UCSD-AML1 (cell line): ENCODE results near the gene MYH14.

Experiments
- DNase-seq: peaks from one replicate; lab custom pipeline; 2025; ENCODE audit not compliant: unreplicated experiment; lab: John Stamatoyannopoulos, UW

Gene MYH14

DNA sequence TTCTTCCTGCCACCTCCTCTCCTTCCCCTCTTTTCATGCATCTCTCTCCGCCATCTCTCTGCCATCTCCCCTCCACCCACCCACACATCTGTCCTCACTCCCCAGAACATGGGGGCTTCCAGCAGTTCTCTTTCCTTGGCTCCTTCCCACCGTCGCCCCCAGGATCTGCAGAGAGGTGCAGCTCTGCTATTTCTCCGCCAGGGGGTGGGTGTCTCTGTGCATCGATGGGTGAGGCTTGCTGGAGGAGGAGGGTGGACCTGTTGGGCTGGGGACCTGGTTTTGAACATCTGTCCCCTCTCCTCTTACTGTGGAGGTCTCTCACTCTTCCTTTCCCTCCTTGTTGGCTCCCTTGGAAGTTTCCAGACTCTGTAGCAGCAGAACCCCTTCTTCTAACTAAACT, 51.7 kb downstream of the MYH14 start:
- DNase-seq = no peak

DNA sequence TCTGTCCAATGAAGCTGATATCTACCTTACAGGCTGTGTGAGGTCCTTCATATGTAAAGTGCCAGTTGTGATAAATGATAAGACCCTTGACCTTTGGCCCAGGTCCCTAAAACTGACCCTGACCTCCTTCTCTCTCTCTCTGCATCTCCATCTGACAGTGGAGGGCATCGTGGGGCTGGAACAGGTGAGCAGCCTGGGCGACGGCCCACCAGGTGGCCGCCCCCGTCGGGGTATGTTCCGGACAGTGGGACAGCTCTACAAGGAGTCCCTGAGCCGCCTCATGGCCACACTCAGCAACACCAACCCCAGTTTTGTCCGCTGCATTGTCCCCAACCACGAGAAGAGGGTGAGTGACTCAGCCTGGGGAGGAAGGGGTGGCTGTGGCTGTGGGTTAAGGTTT, 53.7 kb downstream of the MYH14 start:
- DNase-seq = no peak

DNA sequence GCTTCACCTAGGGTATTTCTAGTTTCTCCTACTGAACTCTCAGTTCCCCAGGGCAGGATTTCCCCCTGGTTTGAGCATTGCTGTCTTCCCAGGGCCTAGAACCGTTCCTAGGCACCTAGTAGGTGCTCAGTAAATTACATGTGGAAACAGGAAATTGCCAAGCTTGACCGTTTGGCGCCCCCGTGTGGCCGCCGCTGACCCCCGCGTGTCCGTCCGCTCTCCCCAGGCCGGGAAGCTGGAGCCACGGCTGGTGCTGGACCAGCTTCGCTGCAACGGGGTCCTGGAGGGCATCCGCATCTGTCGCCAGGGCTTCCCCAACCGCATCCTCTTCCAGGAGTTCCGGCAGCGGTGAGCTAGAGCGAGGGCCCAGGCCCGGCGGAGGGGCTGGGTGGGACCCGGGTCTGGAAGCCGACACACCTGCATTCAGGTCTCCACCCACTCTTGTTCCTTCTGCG, 55.5 kb downstream of the MYH14 start:
- no peak for DNase-seq

DNA sequence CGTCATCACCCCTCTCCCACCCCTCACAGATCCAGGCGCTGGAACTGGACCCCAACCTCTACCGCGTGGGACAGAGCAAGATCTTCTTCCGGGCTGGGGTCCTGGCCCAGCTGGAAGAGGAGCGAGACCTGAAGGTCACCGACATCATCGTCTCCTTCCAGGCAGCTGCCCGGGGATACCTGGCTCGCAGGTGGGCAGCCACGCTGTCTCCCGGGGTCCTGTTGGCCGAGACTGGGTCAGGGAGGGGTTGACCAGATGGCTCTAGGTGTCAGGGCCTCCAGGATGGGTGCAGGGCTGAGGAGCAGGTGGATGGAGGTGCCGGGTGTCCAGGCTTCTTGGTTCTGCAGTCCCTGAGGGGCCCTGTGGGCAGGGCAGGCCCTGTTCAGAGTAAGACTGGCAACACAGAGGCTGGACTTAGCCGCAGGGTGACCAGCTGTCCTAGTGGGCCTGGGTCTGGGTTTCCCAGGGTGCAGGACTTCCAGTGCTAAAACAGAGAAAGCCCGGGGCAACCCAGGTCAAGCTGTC, 58.1 kb downstream of the MYH14 start:
- no peak for DNase-seq

DNA sequence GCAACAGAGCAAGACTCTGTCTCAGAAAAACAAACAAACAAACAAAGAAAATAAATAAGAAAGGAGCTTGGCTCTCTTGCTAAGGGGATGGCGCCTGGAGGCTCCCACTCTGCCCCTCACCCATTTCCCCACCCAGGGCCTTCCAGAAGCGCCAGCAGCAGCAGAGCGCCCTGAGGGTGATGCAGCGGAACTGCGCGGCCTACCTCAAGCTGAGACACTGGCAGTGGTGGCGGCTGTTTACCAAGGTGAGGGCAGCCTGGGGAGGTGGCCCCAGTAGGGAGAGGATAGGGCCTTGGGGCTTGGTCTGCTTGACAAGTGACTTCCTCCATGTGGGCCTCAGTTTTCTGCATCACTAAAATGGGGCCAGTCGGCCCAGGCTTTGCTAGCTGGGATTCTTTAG, 59.8 kb downstream of the MYH14 start:
- no peak for DNase-seq

DNA sequence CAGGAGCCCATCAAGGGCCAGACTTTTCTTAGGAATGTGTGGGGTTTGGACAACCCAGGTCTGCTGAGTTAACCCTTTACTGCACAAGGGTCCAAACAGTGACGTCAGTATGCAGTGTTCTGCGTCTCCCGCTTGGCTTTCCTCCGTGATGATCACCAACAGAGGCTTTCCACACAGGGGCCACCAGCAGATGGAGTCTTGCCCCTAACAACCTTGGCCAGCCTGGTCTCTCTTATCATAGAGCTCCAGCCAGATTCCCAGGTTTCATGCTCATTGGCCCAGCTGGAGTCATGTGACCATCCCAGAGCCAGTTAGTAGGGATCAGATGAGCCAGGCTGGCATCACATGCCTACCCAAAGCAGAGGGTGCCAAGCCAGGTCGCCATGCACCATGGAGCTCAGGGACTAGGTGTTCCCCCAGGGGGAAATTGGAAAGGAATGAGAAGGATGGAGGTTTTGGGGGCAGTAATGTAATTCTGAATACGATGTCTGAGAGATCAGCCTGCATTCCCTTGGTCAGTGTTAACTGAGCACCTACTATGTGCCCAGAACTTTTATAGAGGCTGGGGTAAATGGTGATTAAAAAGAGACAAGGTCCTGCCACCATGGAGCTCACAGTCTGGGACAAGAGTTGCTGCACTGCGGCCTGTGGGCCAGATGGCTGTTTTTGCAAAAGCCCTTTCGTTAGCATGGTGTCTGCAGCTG, 61.2 kb downstream of the MYH14 start:
- no peak for DNase-seq

DNA sequence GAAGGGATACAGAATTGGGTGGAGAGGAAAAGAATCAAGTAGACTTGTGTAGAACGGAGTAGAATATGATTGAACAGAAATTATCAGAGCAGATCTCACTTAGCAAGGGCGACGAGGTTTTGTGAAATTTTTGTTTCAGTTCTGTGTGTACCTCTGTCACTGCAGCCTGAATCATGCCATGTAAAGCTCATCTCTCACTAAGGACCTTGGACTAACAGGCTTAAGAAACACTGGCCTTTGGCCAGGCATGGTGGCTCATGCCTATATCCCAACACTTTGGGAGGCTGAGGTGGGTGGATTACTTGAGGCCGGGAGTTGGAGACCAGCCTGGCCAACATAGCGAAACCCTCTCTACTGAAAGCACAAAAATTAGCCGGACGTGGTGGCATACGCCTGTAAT, 62.6 kb downstream of the MYH14 start:
- no peak for DNase-seq

DNA sequence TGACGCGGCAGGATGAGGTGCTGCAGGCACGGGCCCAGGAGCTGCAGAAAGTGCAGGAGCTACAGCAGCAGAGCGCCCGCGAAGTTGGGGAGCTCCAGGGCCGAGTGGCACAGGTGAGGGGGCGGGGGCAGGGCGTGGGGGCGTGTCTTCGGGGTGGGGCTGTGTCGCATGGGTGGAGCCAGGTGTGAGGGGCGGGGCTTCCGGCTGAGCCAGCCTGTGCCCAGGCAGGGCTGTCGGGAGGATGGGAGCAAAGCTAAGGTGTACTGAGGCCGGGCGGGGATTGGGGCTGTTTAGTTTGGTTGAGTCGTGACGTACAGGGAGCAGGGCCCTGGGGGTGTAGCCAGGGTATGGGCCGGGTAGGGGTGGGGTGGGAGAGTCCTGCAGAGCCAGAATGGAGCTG, 63.5 kb downstream of the MYH14 start:
- no peak for DNase-seq

DNA sequence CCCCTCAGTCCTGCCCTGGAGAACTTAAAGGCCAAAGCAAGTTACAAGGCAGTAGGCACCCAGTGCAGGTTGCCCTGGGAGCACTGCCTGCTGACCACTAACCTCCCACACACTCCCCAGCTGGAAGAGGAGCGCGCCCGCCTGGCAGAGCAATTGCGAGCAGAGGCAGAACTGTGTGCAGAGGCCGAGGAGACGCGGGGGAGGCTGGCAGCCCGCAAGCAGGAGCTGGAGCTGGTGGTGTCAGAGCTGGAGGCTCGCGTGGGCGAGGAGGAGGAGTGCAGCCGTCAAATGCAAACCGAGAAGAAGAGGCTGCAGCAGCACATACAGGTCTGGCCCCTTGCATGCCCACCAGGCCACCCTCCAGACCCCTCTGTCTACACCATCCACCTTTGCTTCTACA, 64.6 kb downstream of the MYH14 start:
- no peak for DNase-seq

DNA sequence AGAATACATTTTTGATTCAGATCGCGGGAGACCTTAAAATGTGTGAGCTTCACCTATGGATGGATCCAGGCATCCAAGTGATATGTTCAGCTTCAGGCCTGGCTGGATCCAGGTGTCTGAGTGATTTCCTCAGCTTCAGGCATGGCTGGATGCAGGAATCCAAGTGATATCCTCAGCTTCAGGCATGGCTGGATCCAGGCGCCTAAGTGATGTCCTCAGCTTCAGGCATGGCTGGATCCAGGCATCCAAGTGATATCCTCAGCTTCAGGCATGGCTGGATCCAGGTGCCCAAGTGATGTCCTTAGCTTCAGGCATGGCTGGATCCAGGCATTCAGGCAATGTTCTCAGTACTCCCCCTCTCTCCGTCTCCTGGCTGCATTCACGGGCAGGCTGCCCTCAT, 65.1 kb downstream of the MYH14 start:
- no peak for DNase-seq

DNA sequence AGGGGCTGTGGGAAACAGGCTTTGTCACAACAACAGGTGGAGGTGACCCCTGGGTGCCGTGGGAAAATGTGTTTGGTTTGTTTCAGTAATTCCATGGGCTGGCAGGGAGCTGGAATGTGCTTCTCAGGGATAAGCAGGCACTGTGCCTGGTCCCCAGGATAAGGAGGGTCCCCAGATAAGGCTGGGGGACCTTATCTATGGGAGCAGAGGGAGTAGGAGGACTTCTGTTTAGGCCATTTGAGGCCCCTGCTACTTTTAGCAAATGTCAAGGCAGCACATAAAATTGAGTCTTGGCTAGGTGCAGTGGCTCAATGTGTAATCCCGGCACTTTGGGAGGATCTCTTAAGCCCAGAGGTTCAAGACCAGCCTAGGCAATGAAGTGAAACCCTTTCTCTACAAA, 66.2 kb downstream of the MYH14 start:
- DNase-seq = no peak

DNA sequence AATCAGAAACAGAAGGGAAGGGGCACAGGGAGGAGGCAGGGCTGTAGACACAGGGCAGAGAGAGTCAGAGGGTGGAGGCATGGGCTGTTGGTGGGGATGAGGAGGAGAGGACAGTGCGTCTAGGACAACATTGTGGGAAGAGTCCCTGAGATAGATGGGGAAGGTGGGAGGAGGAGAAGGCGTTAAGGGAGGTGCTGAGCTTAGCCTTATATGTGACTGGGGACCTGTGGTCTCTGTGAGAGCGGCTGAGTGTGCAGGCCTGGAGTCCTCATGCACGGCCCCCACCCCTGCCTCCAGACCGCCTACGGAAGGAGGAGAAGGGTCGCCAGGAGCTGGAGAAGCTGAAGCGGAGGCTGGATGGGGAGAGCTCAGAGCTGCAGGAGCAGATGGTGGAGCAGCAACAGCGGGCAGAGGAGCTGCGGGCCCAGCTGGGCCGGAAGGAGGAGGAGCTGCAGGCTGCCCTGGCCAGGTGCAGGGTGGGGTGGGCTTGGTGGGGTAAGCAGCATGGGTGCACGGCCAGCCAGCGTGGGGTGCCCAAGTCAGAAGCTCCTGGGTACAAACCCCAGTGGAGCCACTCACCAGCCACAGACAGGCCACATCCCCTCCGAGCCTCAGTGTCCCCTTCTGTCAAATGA, 69.0 kb downstream of the MYH14 start:
- no peak for DNase-seq

DNA sequence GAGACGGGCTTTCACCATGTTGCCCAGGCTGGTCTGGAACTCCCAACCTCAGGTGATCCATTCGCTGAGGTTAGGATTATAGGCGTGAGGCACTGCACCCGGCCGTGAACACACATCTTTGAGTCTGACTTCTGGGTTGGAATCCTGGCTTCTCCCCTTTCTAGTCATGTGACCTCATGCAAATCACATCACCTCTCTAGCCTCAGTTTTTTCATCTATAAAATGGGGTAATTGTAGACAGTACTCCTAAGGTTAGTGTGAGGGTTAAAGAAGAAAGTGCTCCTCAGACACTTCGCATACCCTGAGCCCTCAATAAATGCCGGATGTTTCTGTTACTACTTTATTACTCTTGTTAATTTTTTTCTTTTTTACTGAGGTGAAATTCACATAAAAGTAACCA, 70.4 kb downstream of the MYH14 start:
- DNase-seq = no peak

DNA sequence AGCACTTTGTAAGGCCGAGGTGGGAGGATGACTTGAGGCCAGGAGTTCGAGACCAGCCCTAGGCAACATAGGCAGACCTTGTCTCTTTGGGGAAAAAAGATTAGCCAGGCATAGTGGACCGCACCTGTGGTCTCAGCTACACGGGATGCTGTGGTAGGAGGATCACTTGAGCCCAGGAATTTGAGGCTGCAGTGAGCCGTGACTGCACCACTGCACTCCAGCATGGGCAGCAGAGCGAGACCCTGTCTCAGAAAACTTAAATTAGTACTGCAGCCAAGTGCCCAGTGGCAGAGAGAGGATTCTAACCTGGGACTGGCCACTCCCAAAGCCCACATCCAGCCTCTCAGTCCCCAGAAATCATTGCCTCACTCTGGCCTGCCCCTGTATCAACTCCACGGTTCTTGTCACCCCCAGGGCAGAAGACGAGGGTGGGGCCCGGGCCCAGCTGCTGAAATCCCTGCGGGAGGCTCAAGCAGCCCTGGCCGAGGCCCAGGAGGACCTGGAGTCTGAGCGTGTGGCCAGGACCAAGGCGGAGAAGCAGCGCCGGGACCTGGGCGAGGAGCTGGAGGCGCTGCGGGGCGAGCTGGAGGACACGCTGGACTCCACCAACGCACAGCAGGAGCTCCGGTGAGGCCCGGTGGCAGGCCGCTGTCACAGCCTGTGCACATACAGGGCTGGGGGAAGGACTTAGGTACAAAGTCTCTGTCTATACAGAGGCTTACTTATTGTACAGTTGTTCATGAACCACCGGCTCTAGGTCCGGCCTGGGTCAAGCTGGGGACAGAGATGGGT, 72.4 kb downstream of the MYH14 start:
- DNase-seq = no peak

DNA sequence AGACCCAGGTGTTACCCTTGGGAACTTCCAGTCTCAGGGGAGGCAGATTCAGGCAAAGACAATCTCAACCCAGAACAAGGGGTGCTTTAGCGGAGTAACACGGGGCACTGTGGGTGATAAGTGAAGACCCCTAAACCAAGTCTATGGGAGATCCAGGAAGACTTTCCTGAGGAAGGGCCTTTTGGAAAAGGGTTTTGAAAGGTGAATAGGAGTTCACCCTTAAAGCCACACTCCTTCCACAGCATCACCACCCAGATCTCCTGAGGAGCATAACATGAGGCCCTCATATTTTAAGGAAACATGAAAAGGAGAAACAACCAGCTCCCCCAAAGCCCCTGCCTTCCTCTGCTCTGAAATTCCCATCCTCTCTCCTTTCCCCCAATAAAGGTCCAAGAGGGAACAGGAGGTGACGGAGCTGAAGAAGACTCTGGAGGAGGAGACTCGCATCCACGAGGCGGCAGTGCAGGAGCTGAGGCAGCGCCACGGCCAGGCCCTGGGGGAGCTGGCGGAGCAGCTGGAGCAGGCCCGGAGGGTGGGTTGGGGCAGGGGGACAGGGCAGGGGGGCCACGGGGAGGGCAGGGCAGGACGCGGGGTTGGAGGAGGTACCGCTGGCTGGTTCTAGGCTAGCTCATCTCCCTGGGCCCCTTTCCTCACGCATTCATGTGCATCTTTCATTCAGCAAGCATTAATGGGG, 73.1 kb downstream of the MYH14 start:
- DNase-seq = no peak

DNA sequence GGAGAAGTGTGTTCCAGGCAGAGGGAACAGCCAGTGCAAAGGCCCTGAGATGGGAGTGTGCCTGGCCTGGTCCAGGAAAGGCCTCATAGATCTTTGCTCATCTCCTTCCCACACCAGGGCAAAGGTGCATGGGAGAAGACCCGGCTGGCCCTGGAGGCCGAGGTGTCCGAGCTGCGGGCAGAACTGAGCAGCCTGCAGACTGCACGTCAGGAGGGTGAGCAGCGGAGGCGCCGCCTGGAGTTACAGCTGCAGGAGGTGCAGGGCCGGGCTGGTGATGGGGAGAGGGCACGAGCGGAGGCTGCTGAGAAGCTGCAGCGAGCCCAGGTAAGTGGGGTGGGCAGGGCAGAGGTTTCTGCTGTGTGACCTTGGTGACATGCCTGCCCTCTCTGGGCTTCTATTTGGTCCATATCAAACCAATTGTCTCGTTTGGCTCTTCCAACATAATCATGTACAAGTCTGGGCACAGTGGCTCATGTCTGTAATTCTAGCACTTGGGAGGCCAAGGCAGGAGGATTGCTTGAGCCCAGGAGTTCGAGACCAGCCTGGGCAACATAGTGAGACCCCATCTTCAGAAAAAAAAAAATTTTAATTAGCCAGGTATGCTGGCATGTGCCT, 74.7 kb downstream of the MYH14 start:
- DNase-seq = no peak

DNA sequence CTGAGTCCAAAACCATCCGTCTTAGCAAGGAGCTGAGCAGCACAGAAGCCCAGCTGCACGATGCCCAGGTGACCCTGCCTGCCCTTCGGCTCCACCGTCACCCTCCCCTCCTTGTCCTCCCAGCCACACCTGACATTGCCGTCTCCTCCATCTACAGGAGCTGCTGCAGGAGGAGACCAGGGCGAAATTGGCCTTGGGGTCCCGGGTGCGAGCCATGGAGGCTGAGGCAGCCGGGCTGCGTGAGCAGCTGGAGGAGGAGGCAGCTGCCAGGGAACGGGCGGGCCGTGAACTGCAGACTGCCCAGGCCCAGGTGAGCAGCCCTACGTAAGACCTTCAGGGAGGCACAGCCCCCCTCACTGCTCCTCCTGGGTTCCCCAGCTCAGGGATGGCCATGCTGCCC, 76.7 kb downstream of the MYH14 start:
- DNase-seq = no peak

DNA sequence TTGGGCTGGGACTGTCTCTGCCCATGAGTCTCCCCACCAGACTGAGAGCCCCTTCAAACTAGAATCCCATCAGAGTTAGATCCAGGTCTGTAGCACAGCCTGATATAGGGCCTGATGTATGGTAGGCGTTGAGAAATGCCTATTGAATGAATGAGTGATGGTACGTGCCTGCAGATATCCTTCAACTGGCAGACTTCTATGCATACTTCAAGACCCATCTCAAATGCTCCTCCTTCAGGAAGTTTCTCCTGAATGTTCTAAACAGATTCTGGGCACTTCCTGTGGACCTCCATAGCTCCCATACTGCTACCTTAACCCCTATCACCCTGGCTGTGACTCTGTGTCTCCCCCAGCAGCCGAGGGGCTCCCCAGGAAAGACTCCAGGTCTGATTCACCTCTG, 77.6 kb downstream of the MYH14 start:
- no peak for DNase-seq

DNA sequence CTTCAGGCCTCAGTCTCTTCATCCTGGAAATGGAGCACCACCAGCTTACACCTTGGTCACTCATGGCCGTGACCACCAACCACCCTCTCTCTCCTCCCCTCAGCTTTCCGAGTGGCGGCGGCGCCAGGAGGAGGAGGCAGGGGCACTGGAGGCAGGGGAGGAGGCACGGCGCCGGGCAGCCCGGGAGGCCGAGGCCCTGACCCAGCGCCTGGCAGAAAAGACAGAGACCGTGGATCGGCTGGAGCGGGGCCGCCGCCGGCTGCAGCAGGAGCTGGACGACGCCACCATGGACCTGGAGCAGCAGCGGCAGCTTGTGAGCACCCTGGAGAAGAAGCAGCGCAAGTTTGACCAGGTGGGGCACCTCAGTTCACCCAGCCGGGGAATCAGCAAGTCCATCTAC, 78.1 kb downstream of the MYH14 start:
- no peak for DNase-seq

DNA sequence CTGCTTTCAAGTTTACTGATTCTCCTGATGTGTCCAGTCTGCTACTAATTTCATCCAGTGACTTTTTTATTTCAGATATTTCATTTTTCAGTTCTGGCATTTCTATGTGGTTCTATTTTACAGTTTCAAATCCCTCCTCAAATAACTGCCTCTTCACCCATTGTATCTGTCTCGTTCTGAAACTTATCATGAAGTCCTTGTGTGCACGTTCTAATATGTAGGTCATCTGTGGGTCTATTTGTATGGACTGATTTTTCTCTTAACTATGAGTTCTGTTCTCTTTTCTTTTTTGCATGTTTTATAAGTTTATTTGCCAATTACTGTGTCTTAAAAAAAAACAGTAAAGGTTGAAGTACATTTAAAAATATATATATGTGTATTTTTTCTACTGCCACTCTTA, 82.4 kb downstream of the MYH14 start:
- no peak for DNase-seq

DNA sequence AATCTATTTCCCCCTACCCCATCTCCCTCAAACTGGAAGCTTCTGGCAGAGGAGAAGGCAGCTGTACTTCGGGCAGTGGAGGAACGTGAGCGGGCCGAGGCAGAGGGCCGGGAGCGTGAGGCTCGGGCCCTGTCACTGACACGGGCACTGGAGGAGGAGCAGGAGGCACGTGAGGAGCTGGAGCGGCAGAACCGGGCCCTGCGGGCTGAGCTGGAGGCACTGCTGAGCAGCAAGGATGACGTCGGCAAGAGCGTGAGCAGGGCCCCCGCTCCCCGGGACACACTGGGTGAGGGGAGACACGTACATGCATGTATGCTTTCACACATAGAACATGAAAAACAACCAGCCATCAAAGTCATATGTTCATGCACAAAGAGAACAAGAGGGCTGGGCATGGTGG, 83.0 kb downstream of the MYH14 start:
- DNase-seq = no peak
